CD4-positive, alpha-beta T cell (primary cell): Measurements from ENCODE around the gene DHX57. TPM values are rescaled to one million over a fixed set of nuclear protein-coding genes. Genes with fewer than 3 reads are reported as not detected.
A peak's percentile ranks its signal among the peaks of the same experiment; 100 is the strongest.
"Not testable (repeated sequence)": the region's sequence is repeated elsewhere in the genome, so short reads cannot be mapped to it uniquely, and the experiment has no call there.

ENCODE experiments used
- ATAC-seq: fragments of 200-7000 bp; cut with Tn5 transposase; one replicate; pipeline ENCODE4 v1.10.0; 2022; ENCODE audit warnings: mild to moderate bottlenecking; ENCODE audit not compliant: poor library complexity
- CTCF ChIA-PET: fragments of 350-600 bp; sonication (Branson Sonifier 250); formaldehyde crosslinking; loops from one replicate; lab custom pipeline; 2021; ENCODE audit warnings: antibody characterized with exemption, inconsistent platforms; lab: Charles Lee
- POLR2A ChIA-PET: fragments of 350-600 bp; sonication (Branson Sonifier 250); formaldehyde crosslinking; loops from one replicate; lab custom pipeline; 2021; ENCODE audit warnings: antibody characterized with exemption, inconsistent platforms; lab: Charles Lee
- DNase-seq, 14 experiments: peaks; one replicate each; pipeline ENCODE4 v3.0.0-alpha.2; 2013 to 2020; ENCODE audit warnings: mixed read lengths in 2 of 14
- H3K27ac ChIP-seq, 2 donors: one replicate each; pipeline versions ENCODE4 v1.5.1 to v1.7.0; 2013; ENCODE audit warnings: low read length in 2 of 2, low read depth in 1 of 2, mild to moderate bottlenecking in 1 of 2
- H3K27me3 ChIP-seq, 2 experiments: 1 replicate in 1 of 2; 2 replicates in 1 of 2; pipeline versions ENCODE4 v1.6.1 to v1.7.0; 2013; ENCODE audit warnings: low read length in 2 of 2, control low read depth in 1 of 2, mild to moderate bottlenecking in 1 of 2, moderate library complexity in 1 of 2; ENCODE audit not compliant: insufficient read depth in 2 of 2, control insufficient read depth in 1 of 2
- H3K36me3 ChIP-seq: one replicate; pipeline ENCODE4 v1.6.1; 2013; ENCODE audit warnings: low read length, control low read depth; ENCODE audit not compliant: insufficient read depth
- H3K4me1 ChIP-seq: one replicate; pipeline ENCODE4 v1.6.1; 2013; ENCODE audit warnings: low read length, control low read depth; ENCODE audit not compliant: insufficient read depth
- H3K4me3 ChIP-seq: one replicate; pipeline ENCODE4 v1.5.1; 2013; ENCODE audit warnings: mild to moderate bottlenecking, low read length, moderate library complexity
- H3K9me3 ChIP-seq, 2 experiments: 1 replicate in 1 of 2; 2 replicates in 1 of 2; pipeline versions ENCODE4 v1.6.1 to v1.7.0; 2013; ENCODE audit warnings: low read length in 2 of 2, mild to moderate bottlenecking in 2 of 2, control low read depth in 1 of 2, moderate library complexity in 1 of 2; ENCODE audit not compliant: control insufficient read depth in 1 of 2, insufficient read depth in 1 of 2
- H3K27ac Mint-ChIP-seq: one replicate; pipeline ENCODE4 v1.8.0; 2020; ENCODE audit warnings: mixed read lengths
- H3K27me3 Mint-ChIP-seq: one replicate; pipeline ENCODE4 v1.8.0; 2021; ENCODE audit warnings: mixed read lengths
- H3K36me3 Mint-ChIP-seq: one replicate; pipeline ENCODE4 v1.8.0; 2021; ENCODE audit warnings: low read depth, mixed read lengths
- H3K4me1 Mint-ChIP-seq: one replicate; pipeline ENCODE4 v1.8.0; 2021; ENCODE audit warnings: low read depth, mixed read lengths
- H3K4me3 Mint-ChIP-seq: one replicate; pipeline ENCODE4 v1.8.0; 2020; ENCODE audit warnings: mild to moderate bottlenecking, mixed read lengths
- H3K9me3 Mint-ChIP-seq: one replicate; pipeline ENCODE4 v1.8.0; 2020; ENCODE audit warnings: mixed read lengths
- intact Hi-C, 2 experiments: fragments of 100-400 bp; cut with DNase I in 1 of 2; cut with micrococcal nuclease in 1 of 2; formaldehyde crosslinking; loops; one replicate each; pipeline versions ENCODE4 v1.15.1 to v1.9.0; 2023 to 2025; cut with DNase I, micrococcal nuclease
- total RNA-seq, 174 experiments: library from RNA in 2 of 174; stranded (reverse) in 2 of 174; gene quantifications; one replicate each; pipeline ENCODE4 v1.2.3 and lab custom pipeline; 2021 to 2026
- TF ChIP-seq, protein P1 (sequence below): fragments of 200-600 bp; IDR thresholded peaks from one replicate; pipeline ENCODE4 v1.8.0; 2022; ENCODE audit warnings: antibody characterized with exemption, mild to moderate bottlenecking

Gene DHX57
- total RNA-seq, 2 experiments from 2014 or later = 13.9 to 14.1 TPM

DNA sequence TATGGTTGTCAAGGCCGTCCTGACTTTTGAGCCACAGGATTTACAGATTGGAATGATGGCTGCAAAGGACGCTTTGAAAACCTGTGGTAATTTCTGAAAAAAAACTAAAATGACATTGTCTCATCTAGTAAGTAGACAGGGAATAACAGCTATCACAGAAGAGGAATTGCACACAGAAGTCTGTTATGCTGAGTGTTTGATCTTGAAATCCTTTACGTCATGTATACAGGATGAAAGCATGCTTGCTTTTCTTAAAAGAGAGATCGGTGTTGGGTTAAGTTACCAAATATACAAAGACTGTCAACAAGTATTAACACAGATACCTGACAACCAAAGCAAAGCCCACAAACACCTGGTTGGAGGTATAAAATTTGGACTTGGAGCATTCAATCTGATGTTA lies 112.0 kb downstream of the DHX57 start:
- no peaks in the 10 kb centered on the region for H3K36me3 Mint-ChIP-seq
- Histone ChIP-seq H3K9me3 (no peaks in the 10 kb centered on the region), H3K4me3 (no peak overlapping the region), H3K36me3 (no peaks in the 10 kb centered on the region), H3K4me1 (no peaks in the 10 kb centered on the region), H3K27me3 (no peaks in the 10 kb centered on the region), H3K27ac (no peak overlapping the region)
- DNase-seq (no peak), ATAC-seq (peak; percentile 68)
- no peaks in the 10 kb centered on the region for H3K4me1 Mint-ChIP-seq
- TF ChIP-seq, protein P1, sequence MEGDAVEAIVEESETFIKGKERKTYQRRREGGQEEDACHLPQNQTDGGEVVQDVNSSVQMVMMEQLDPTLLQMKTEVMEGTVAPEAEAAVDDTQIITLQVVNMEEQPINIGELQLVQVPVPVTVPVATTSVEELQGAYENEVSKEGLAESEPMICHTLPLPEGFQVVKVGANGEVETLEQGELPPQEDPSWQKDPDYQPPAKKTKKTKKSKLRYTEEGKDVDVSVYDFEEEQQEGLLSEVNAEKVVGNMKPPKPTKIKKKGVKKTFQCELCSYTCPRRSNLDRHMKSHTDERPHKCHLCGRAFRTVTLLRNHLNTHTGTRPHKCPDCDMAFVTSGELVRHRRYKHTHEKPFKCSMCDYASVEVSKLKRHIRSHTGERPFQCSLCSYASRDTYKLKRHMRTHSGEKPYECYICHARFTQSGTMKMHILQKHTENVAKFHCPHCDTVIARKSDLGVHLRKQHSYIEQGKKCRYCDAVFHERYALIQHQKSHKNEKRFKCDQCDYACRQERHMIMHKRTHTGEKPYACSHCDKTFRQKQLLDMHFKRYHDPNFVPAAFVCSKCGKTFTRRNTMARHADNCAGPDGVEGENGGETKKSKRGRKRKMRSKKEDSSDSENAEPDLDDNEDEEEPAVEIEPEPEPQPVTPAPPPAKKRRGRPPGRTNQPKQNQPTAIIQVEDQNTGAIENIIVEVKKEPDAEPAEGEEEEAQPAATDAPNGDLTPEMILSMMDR = no peak
- H3K27me3 Mint-ChIP-seq = no peaks in the 10 kb centered on the region
- H3K4me3 Mint-ChIP-seq = no peak overlapping the region
- intact Hi-C loops = no loop called here
- ChIA-PET CTCF (no interaction called here), POLR2A (interaction anchor here (4.0 kb wide), 1 partner anchor 12 kb away, joined by 18 read pairs; the partner anchor contains the start of gene SRSF7)
- no peak overlapping the region for H3K27ac Mint-ChIP-seq
- no peaks in the 10 kb centered on the region for H3K9me3 Mint-ChIP-seq

DNA sequence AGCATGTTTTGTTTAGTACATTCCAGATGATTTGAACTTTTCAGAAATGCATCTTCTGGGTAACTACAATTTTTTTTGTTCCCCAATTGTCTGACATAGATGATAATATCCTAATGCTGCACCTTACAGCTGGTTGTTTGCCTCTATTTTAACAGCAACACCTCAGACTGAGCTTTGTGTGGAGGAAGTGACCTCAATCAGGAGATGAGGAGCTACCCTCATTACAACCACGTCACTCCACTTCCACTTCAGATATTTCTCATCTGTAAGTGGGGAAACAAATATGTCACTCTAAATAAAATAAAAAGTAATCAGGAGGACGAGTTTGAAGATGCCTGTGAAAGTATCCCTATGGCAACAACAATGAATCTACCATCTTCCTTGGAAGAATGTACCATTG lies 112.5 kb downstream of the DHX57 start:
- TF ChIP-seq, protein P1 = no peak
- no peak overlapping the region for H3K4me3 ChIP-seq
- Mint-ChIP-seq H3K4me3 (no peak overlapping the region), H3K27me3 (no peaks in the 10 kb centered on the region), H3K27ac (no peak overlapping the region), H3K36me3 (no peaks in the 10 kb centered on the region), H3K4me1 (no peaks in the 10 kb centered on the region), H3K9me3 (no peaks in the 10 kb centered on the region)
- H3K9me3 ChIP-seq = no peaks in the 10 kb centered on the region
- intact Hi-C loops = no loop called here
- no peaks in the 10 kb centered on the region for H3K27me3 ChIP-seq
- ChIA-PET CTCF (no interaction called here), POLR2A (interaction anchor here (4.0 kb wide), 1 partner anchor 12 kb away, joined by 18 read pairs; the partner anchor contains the start of gene SRSF7)
- no peaks in the 10 kb centered on the region for H3K36me3 ChIP-seq
- no peaks in the 10 kb centered on the region for H3K4me1 ChIP-seq
- ATAC-seq (peak; percentile 80), DNase-seq (no peak)
- no peak overlapping the region for H3K27ac ChIP-seq

DNA sequence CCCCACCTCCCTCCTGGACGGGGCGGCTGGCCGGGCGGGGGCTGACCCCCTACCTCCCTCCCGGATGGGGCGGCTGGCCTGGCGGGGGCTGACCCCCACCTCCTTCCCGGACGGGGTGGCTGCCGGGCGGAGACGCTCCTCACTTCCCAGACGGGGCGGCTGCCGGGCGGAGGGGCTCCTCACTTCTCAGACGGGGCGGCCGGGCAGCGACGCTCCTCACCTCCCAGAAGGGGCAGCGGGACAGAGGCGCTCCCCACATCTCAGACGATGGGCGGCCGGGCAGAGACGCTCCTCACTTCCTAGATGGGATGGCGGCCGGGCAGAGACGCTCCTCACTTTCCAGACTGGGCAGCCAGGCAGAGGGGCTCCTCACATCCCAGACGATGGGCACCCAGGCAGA lies 119.8 kb downstream of the DHX57 start:
- H3K4me3 Mint-ChIP-seq, H3K9me3 Mint-ChIP-seq, H3K9me3 ChIP-seq, H3K4me3 ChIP-seq, H3K27me3 Mint-ChIP-seq, CTCF ChIA-PET, H3K27ac ChIP-seq, H3K27me3 ChIP-seq, H3K36me3 ChIP-seq, DNase-seq, ATAC-seq, POLR2A ChIA-PET, H3K27ac Mint-ChIP-seq: not testable (repeated sequence)
- intact Hi-C loops = loop anchor here in 1 of 2 experiments (10.0 kb wide), 1 partner anchor 831 kb away; the partner anchor contains the start of gene RMDN2
- peaks cover 21% of the 10 kb centered on the region for H3K4me1 ChIP-seq
- Mint-ChIP-seq H3K4me1 (peaks cover 24% of the 10 kb centered on the region), H3K36me3 (peaks cover 13% of the 10 kb centered on the region)

DNA sequence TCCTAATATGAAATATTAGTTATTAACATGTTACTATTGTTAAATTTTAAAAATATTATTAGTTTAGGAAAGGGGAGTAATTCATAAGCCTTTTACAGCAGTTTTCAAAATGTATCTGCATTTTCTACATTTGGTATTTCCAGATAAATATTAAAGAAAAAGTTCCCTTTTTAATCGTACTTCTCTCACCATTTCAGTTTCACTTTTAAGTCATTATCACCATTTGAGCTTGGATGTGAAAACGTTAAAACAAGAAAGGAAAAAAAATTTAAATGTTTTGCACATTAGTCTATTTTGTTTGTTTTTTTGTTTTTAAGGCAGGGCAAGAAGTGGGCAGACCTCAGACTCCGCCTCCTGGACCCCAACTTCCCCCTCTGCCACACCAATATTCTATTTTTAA lies 121.2 kb downstream of the DHX57 start:
- peak overlapping the region; percentile 48 for H3K4me3 ChIP-seq
- H3K27ac ChIP-seq = no peak overlapping the region
- ATAC-seq = no peak
- Mint-ChIP-seq H3K4me1 (peaks cover 29% of the 10 kb centered on the region), H3K27ac (peak overlapping the region; percentile 80), H3K27me3 (peaks cover 4% of the 10 kb centered on the region), H3K9me3 (no peaks in the 10 kb centered on the region), H3K36me3 (peaks cover 27% of the 10 kb centered on the region), H3K4me3 (peak overlapping the region; percentile 87)
- peaks cover 21% of the 10 kb centered on the region for H3K4me1 ChIP-seq
- DNase-seq = peak in 2 of 14 experiments; percentile 9 to 34
- CTCF ChIA-PET = no interaction called here
- POLR2A ChIA-PET = interaction anchor here (1.1 to 1.2 kb wide), 2 partner anchors 10 to 172 kb away, joined by 3 to 4 read pairs; no protein-coding TSS in a partner anchor
- H3K9me3 ChIP-seq = no peaks in the 10 kb centered on the region
- TF ChIP-seq, protein P1 = no peak
- H3K27me3 ChIP-seq = no peaks in the 10 kb centered on the region
- peaks cover 7% of the 10 kb centered on the region for H3K36me3 ChIP-seq
- intact Hi-C loops = loop anchor here in 1 of 2 experiments (10.0 kb wide), 1 partner anchor 830 kb away; the partner anchor contains the start of gene RMDN2
